GM18526 (cell line): ENCODE data around the gene ATG4A.

Experiments used
- POLR2A ChIP-seq: IDR thresholded peaks from 3 replicates; pipeline ENCODE4 v1.6.1; 2011; ENCODE audit not compliant: insufficient read length; ENCODE audit errors: extremely low read depth

Gene ATG4A

DNA sequence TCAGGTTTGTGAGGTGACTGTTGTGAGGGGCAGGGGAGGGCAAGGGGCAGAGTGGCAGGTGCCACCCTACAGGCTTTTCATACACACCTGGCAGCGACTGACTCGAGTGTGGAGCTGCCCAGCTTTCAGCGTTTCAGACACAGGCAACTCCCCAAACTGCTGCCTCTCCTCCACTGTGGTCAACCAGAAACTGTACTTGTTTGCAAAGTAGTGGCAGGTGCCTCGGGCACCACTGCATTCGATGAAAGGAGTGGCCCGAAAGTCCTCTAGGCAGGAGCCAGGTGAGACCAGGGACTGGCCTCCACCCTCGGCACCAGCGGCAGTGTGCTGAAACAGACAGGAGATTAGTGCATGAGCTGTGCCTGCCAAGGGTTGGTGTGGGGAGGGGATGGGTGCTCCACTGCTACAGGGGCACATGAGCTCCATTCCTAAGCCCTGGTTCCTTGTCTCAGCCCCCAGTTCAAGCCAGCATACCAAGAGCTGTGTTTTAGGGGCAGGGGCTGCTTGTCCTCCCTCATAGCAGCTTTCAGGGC, 65.4 kb downstream of the ATG4A start:
- TF ChIP-seq POLR2A, result no peak

DNA sequence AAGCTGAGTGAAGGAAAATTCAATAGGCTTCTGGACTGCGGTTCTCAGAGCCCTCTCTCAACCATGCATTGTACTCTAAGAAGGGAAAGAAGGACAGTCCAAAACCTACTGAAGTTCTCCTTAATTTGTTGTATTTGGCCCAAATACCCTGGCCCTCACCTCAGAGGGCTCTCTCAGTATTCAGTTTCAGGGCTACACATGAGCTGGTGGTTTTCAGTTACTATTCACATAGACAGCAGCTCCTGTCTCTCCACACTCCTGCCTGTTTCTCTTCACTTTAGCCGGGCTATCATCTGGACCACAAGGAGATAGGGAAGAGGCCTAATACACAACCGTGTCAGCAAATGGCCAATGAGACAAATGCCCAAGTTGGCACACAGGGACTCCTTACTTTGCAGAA, 66.0 kb downstream of the ATG4A start:
- no peak for TF ChIP-seq POLR2A

- TF ChIP-seq POLR2A, result no peak
Observed at GRCh38 chrX:108159028-108159670, 67.6 kb downstream of the ATG4A start.

GRCh38 chrX:108160309-108160708, 68.7 kb downstream of the ATG4A start:
- TF ChIP-seq POLR2A, result no peak

DNA sequence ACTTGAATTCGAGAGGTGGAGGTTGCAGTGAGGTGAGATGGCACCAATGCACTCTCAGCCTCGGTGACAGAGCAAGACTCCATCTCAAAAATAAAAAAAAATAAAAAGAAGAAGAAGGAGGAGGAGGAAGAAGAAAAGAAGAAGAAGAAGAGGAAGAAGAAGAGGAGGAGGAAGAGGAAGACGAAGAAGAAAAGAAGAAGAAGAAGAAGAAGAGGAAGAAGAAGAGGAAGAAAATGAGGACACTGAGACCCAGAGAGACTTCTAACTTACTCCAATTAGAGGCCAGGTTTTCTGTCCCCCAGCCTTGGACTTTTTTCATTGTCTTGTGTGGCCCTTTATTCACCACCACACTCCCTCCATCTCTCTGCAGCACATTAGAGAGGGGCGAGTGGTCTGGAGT, 70.7 kb downstream of the ATG4A start:
- TF ChIP-seq POLR2A, result no peak

GRCh38 chrX:108163333-108164082, 71.9 kb downstream of the ATG4A start:
- TF ChIP-seq POLR2A, result no peak

DNA sequence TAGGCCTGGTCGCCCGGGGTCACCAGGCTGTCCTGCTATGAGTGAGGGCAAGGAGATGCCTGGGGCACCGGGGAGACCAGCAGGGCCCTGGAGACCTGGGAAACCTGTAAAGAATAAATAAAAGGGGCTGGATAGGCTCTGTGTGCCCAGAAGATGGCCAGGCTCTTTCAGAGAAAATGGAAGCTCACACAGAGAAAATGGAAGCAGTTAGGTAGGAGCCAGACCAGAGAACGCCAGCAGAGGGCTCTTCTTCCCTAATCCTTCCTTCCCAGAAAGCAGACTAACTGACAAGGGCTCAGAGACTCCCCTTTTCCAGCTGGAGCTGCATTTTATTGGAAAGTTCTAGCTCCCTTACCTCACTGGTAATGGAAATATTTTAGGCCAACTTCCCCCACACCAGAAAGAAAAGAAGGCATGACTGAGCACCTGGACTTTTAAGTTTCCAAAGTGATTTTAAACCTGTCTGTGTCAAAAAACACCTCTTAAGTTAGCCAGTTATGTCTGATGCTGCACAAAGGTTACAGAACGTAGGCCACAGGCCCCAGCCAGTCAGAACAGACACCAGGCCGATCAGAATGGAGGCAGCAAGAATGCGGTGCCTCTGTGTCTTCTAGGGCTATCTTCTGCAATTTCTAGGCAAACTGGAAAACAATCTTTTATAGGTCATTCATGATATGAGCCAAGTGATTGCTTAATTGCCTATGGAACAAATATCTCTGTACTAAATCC, 74.0 kb downstream of the ATG4A start:
- no peak for TF ChIP-seq POLR2A

DNA sequence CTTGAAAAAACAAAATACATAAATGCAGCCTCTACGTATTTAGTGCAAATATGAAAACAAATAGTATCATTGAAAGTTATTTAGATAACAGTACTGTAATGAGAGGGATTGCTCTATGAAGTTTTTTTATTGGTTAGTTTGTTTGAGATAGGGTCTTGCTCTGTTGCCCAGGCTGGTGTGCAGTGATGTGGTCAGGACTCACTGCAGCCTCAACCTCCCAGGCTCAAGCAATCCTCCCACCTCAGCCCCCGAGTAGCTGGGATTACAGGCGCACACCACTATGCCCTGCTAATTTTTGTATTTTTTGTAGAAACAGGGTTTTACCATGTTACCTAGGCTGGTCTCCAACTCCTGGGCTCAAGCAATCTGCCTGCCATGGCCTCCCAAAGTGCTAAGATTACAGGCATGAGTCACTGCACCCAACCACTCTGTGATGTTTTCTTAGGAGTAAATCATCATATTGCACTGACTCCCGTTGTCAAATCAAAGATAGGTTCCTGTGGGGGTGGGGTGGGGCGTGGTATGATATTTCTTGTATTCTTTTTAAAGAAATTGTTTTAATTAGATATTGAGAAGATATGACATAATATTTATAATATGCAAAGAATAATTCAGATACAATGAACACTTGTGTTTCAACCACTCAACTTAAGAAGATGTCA, 75.8 kb downstream of the ATG4A start:
- no peak for TF ChIP-seq POLR2A

DNA sequence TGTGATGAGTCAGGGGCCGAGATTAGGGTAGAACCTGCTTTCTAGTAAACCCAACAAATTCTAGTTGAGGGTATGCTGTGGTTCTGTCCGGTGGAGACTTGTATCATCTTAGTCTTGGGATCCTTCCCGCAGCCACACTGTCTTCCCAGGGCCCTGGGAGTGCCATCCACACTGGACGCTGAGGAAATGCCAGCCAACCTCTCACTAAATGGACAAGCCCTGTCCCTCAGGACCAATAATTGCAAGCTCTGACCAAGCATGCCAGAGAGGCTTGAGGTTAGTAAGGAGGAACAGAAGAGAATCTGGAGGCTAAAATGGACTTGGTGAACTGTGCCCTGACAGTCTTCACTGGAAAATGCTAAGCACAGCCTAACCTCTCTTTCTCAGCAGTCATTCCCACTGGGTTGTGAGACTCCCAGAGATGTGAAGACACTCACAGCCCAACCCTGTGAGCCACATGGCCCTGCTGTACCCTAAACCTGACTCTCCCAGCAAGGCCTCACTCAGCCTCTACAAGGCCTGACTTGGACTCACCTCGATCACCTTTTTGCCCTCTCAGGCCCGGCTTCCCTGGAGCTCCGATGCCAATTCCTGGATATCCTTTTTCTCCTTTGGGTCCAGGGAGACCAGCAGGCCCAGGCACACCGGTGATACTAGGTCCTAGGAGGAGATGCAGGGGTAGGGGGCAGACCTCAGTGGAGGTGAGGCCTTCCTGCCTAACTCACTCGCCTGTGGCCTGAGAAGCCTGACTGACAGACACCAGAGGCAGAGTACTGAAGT, 77.6 kb downstream of the ATG4A start:
- no peak for TF ChIP-seq POLR2A

GRCh38 chrX:108169768-108170167, 78.2 kb downstream of the ATG4A start:
- TF ChIP-seq POLR2A, result no peak

- no peak for TF ChIP-seq POLR2A
Observed at GRCh38 chrX:108171671-108172070, 80.1 kb downstream of the ATG4A start.

- no peak for TF ChIP-seq POLR2A
Observed at GRCh38 chrX:108173874-108174273, 82.3 kb downstream of the ATG4A start.

DNA sequence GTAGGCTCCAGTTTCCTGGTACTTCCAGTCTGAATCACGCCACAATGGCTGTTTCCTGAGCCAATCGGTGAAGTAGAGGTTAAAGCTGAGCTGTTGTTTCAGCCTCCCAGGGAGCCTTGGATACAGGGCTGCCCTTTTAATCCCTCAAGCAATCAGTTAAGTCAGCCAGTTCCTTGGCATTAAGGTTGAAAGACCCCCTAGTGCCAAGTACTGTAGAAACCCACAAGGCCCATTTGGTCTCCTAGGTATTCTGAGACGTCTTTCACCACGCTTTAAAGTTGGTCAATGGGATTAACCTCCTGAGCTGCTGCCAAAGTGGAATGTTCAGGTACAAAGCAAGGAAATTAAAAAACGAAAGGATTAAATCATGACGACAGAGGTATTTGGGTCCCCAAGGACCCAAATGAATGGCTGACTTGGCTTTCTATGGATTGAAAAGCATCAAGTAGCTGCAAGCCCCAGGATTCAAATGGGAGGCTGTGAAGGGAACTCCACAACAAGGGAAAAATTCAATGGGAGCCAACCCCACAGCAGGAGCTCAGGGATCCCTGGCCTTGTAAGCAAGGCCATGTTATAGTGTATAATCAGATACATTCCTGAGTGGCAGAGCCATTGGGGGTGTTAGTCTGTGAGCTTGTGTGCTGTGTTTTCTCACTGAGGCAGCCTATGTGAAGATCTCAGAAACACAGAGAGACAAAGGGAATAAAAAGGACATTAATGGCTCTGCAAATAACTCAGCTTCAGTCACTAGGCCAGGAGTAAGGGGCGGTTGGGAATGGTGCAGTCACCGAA, 86.0 kb downstream of the ATG4A start:
- no peak for TF ChIP-seq POLR2A

DNA sequence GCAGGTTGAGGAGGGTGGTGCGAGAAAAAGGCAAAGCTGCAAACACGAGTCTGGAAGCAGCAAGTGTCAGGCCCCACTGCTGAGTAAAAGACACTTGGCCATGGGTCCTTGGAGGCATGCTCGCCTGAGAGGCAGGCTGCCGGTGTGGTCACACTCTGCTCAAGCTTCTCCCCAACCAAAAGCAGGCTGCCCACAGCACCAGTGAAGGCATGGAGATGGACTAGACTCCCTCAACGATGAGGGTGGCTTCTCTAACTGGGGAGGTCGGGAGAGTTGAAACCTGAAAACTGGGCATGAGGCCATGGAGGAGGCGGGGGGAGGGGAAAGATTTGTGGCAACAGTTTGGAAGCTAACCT, 86.5 kb downstream of the ATG4A start:
- no peak for TF ChIP-seq POLR2A
